ENCODE results near the gene EDC4.

Gene EDC4

DNA sequence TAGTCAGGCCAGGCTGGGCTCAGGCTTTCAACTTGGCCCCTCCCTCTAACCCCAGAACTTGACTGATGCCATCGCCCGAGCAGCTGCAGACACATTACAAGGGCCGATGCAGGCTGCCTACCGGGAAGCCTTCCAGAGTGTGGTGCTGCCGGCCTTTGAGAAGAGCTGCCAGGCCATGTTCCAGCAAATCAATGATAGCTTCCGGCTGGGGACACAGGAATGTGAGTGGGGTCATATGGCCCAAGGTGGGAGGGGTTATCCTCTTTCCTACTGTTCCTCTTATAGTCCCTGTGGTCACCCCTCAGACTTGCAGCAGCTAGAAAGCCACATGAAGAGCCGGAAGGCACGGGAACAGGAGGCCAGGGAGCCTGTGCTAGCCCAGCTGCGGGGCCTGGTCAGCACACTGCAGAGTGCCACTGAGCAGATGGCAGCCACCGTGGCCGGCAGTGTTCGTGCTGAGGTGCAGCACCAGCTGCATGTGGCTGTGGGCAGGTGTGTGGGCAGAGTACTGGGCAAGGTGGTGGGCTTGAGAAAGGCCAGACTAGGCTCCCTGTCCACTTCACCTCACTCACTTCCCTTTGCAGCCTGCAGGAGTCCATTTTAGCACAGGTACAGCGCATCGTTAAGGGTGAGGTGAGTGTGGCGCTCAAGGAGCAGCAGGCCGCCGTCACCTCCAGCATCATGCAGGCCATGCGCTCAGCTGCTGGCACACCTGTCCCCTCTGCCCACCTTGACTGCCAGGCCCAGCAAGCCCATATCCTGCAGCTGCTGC, 9.7 kb downstream of the EDC4 start:
- H3K4me3 ChIP-seq (replicated peaks; ENCODE audit: low read depth, low read length) = no peak overlapping the region
- no peak for DNase-seq (ENCODE audit: extremely low read depth, insufficient read length)
- no peaks in the 10 kb centered on the region for H3K27me3 ChIP-seq (replicated peaks; ENCODE audit: control insufficient read depth, insufficient read depth, low read length)
- peaks cover 61% of the 10 kb centered on the region for H3K36me3 ChIP-seq (ENCODE audit: control insufficient read depth, insufficient read depth, low read length)
- TF ChIP-seq, protein P1, sequence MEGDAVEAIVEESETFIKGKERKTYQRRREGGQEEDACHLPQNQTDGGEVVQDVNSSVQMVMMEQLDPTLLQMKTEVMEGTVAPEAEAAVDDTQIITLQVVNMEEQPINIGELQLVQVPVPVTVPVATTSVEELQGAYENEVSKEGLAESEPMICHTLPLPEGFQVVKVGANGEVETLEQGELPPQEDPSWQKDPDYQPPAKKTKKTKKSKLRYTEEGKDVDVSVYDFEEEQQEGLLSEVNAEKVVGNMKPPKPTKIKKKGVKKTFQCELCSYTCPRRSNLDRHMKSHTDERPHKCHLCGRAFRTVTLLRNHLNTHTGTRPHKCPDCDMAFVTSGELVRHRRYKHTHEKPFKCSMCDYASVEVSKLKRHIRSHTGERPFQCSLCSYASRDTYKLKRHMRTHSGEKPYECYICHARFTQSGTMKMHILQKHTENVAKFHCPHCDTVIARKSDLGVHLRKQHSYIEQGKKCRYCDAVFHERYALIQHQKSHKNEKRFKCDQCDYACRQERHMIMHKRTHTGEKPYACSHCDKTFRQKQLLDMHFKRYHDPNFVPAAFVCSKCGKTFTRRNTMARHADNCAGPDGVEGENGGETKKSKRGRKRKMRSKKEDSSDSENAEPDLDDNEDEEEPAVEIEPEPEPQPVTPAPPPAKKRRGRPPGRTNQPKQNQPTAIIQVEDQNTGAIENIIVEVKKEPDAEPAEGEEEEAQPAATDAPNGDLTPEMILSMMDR (IDR thresholded peaks at IDR 0.05; ENCODE audit: insufficient read depth, low read length, poor library complexity, severe bottlenecking) = no peak

DNA sequence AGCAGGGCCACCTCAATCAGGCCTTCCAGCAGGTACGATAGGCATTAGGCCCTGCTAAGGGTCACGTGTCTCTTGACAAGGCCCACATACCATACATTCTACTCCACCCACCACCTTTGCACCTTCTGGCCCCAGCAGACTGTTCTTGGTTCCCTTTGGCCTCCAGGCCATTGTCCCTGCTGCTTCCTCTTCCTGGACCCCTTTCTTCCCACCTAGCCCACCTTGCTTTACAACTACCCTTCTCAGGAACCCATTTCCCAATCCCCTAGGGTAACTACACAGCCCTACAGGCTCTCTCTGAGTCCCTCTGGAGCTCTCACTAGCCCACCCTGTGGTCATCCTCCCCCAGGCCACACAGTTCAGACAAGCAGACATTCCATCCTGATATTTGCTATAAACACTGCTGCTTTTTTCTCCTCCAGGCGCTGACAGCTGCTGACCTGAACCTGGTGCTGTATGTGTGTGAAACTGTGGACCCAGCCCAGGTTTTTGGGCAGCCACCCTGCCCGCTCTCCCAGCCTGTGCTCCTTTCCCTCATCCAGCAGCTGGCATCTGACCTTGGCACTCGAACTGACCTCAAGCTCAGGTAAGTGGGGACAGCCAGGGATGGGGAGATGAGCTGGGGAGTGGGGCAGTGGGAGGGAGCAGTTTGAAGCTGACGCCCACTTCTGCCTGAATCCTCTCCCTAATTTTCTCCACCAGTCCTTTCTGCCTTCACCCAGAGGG, 10.5 kb downstream of the EDC4 start:
- H3K36me3 ChIP-seq (ENCODE audit: control insufficient read depth, insufficient read depth, low read length) = peaks cover 54% of the 10 kb centered on the region

DNA sequence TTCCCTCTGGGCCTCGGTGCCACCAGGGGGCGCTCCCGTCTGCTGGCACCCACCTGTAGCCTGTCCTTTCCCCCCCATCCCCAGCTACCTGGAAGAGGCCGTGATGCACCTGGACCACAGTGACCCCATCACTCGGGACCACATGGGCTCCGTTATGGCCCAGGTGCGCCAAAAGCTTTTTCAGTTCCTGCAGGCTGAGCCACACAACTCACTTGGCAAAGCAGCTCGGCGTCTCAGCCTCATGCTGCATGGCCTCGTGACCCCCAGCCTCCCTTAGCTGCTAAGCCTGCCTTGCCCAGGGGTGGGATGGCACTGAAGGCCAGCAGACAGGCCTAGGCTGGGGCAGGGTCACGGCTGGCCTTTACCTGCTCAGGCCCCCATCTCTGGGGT, 11.0 kb downstream of the EDC4 start:
- Histone ChIP-seq H3K4me3 (replicated peaks; ENCODE audit: low read depth, low read length) (no peak overlapping the region), H3K36me3 (ENCODE audit: control insufficient read depth, insufficient read depth, low read length) (peaks cover 48% of the 10 kb centered on the region), H3K27me3 (replicated peaks; ENCODE audit: control insufficient read depth, insufficient read depth, low read length) (no peaks in the 10 kb centered on the region)
- DNase-seq (ENCODE audit: extremely low read depth, insufficient read length) = peak; percentile 64
- TF ChIP-seq, protein P1 (IDR thresholded peaks at IDR 0.05; ENCODE audit: insufficient read depth, low read length, poor library complexity, severe bottlenecking) = peak; percentile 94

More for the DNA sequence above, 10.5 kb downstream of the EDC4 start:
- Histone ChIP-seq H3K27me3 (replicated peaks; ENCODE audit: control insufficient read depth, insufficient read depth, low read length) (no peaks in the 10 kb centered on the region), H3K4me3 (replicated peaks; ENCODE audit: low read depth, low read length) (no peak overlapping the region)
- TF ChIP-seq, protein P1 (IDR thresholded peaks at IDR 0.05; ENCODE audit: insufficient read depth, low read length, poor library complexity, severe bottlenecking) = no peak
- DNase-seq (ENCODE audit: extremely low read depth, insufficient read length) = no peak

DNA sequence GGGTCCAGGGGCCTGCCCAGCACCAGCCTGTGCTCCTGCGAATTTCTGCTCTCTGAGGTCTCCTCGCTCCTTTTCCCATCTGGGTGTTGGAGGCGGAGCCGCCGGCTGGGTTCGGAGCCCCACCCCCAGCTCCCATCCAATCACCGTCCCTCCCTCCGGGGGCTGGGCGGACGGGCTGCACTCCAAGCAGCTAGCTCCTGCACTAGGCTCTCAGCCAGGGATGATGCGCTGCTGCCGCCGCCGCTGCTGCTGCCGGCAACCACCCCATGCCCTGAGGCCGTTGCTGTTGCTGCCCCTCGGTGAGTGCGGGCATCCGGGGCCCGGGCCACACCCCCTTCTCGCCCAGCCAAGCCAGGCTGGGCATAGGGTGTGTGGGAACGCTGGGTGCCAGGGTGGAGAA, 11.8 kb downstream of the EDC4 start, which contains the start of gene NRN1L:
TSS of gene NRN1L (plus strand) at position 202 of the 400 bp plus-strand sequence. CDS start at position 221, 19 bp downstream.
- Histone ChIP-seq H3K36me3 (ENCODE audit: control insufficient read depth, insufficient read depth, low read length) (peaks cover 41% of the 10 kb centered on the region), H3K4me3 (replicated peaks; ENCODE audit: low read depth, low read length) (no peak within 1 kb of the TSS)

DNA sequence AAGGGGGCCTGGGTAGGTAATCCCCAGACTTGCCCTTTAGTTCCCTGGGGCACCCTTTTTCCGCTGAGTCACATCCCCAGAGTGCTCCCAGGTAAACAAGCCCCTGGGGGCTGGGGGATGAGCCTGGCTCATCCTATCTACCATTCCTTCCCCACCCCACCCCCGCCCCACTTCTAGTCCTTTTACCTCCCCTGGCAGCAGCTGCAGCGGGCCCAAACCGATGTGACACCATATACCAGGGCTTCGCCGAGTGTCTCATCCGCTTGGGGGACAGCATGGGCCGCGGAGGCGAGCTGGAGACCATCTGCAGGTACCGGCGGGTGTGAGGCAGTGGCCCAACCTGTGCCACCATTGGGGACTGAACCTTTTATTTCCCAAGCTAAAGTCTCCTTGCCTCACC, 12.7 kb downstream of the EDC4 start:
- TF ChIP-seq, protein P1 (IDR thresholded peaks at IDR 0.05; ENCODE audit: insufficient read depth, low read length, poor library complexity, severe bottlenecking) = no peak
- H3K36me3 ChIP-seq (ENCODE audit: control insufficient read depth, insufficient read depth, low read length) = peaks cover 32% of the 10 kb centered on the region

More for the DNA sequence above, 11.8 kb downstream of the EDC4 start, which contains the start of gene NRN1L:
- TF ChIP-seq, protein P1 (IDR thresholded peaks at IDR 0.05; ENCODE audit: insufficient read depth, low read length, poor library complexity, severe bottlenecking) = no peak
- no peak for DNase-seq (ENCODE audit: extremely low read depth, insufficient read length)
- H3K27me3 ChIP-seq (replicated peaks; ENCODE audit: control insufficient read depth, insufficient read depth, low read length) = no peaks in the 10 kb centered on the region

More for the DNA sequence above, 12.7 kb downstream of the EDC4 start:
- no peak for DNase-seq (ENCODE audit: extremely low read depth, insufficient read length)
- H3K4me3 ChIP-seq (replicated peaks; ENCODE audit: low read depth, low read length) = no peak overlapping the region
- H3K27me3 ChIP-seq (replicated peaks; ENCODE audit: control insufficient read depth, insufficient read depth, low read length) = no peaks in the 10 kb centered on the region
